Activated naive CD8-positive, alpha-beta T cell treated with anti-CD3 and anti-CD28 coated beads for 36 hours (primary cell): Measurements from ENCODE around the gene MED20. TPM values are rescaled to one million over a fixed set of nuclear protein-coding genes. Genes with fewer than 3 reads are reported as not detected.

Experiments used
- DNase-seq: peaks from one replicate; pipeline ENCODE4 v3.0.0; 2021
- H3K27ac Mint-ChIP-seq: one replicate; pipeline ENCODE4 v1.8.0; 2022; ENCODE audit warnings: mild to moderate bottlenecking, moderate library complexity, mixed read lengths
- H3K27me3 Mint-ChIP-seq: one replicate; pipeline ENCODE4 v1.8.0; 2022; ENCODE audit warnings: mild to moderate bottlenecking, mixed read lengths
- H3K36me3 Mint-ChIP-seq: one replicate; pipeline ENCODE4 v1.8.0; 2021; ENCODE audit warnings: mild to moderate bottlenecking, mixed read lengths
- H3K4me1 Mint-ChIP-seq: one replicate; pipeline ENCODE4 v1.8.0; 2021; ENCODE audit warnings: mixed read lengths
- H3K4me3 Mint-ChIP-seq: one replicate; pipeline ENCODE4 v1.8.0; 2022; ENCODE audit warnings: mild to moderate bottlenecking, moderate library complexity, mixed read lengths
- H3K9me3 Mint-ChIP-seq: one replicate; pipeline ENCODE4 v1.8.0; 2022; ENCODE audit warnings: mixed read lengths
- total RNA-seq, 2 experiments: library from RNA; stranded (reverse); gene quantifications; one replicate each; pipeline ENCODE4 v1.2.3, GENCODE V29; 2021

MED20 gene
- 10 to 100 TPM; 19.8 to 22.3 TPM for total RNA-seq

DNA sequence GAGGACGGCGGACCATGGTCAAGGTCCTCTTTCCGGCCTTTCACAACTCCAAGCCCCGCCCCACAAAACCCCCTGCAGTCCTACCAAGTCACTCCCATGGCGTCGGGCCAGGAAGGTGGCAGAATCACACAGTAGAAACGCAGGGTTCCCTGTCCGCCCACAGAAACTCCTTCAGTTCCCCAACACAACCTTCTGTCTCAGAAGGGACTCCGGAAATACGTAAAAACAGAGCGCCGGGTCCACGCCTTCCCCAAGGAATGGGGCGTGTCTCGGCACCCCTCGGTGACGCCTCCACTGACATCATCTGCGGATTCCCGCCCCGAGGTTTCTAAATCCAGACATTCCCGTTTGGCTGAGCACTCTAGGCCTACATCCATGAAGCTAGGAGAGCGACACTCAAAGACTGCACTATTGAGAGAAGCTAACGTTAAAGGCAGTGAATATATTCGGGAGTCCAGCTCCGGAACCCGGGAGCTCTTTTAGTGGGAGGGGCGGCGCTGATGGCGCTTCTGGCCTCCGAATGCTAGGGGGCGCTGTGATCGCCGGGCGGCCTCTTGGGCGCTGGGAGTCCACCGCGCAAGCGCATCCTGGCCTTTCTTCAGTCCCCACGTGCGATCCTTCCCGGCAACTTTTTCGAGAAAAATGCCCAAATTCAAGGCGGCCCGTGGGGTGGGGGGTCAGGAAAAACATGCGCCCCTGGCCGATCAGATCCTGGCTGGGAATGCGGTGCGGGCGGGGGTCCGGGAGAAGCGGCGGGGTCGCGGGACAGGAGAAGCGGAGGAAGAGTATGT, at the start of gene MED20, which contains the start of gene BYSL:
TSS of gene MED20 (minus strand) at position 219 of the 791 bp plus-strand sequence. CDS start at position 98, 121 bp downstream.
TSS of gene BYSL (plus strand) at position 579 of the 791 bp plus-strand sequence. CDS start at position 643, 64 bp downstream.
- peaks cover 39% of the 10 kb centered on the region for H3K4me1 Mint-ChIP-seq
- peak within 1 kb of the TSS; percentile 99 for H3K27ac Mint-ChIP-seq
- H3K9me3 Mint-ChIP-seq, result no peaks in the 10 kb centered on the region
- H3K36me3 Mint-ChIP-seq, result peaks cover 30% of the 10 kb centered on the region
- peak; percentile 92 for DNase-seq
- no peaks in the 10 kb centered on the region for H3K27me3 Mint-ChIP-seq
- peak within 1 kb of the TSS; percentile 98 for H3K4me3 Mint-ChIP-seq

GRCh38 chr6:41970436-41970846, 49.5 kb upstream of the MED20 start:
- Mint-ChIP-seq H3K4me1 (peaks cover 75% of the 10 kb centered on the region), H3K27ac (peak overlapping the region; percentile 98), H3K27me3 (no peaks in the 10 kb centered on the region), H3K4me3 (peak overlapping the region; percentile 12), H3K9me3 (peaks cover 2% of the 10 kb centered on the region), H3K36me3 (peaks cover 21% of the 10 kb centered on the region)
- DNase-seq, result peak; percentile 68

DNA sequence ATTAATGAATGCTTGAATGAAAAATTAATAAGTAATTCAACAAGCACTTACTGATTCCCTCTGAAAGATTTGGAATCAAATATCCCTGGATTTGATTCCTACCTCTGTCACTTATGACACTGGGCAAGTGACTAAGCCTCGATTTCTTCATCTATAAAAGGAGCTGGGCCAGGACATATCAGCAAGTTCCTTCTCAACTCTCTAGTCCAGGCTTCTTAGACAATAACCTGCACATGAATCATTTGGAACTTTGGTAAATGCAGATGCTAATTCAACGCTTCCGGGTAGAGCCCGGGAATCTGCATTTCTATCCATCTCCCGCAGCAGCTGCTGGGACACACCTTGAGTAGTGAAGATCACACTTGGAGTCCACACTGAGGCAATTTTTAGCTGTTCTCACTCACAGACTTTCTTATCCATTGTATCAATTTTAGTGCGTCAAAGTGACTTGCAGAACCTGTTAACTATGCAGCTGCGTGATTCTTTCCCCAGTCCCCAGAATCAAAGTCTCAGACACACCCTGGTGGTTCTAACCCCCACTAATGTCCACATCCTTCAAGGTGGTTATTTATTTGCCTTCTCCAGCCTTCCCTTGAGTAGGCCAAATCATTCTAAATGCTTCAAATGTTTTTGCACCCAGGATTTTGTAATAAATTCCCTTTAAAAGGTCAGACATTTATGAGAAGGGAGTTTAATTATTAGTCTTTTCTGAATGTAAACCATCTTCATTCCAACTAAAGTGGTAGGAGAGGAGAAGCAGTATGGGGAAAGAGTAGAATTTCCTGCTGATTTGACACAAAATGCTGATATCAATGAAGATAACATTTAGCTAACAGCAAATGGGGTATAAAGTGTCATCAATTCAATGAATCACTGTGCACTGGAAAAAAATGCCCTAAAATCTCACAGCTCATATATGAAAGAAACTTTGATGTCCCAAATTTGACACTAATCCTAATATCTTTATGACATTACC, 46.7 kb upstream of the MED20 start:
- H3K27ac Mint-ChIP-seq, result peak overlapping the region; percentile 90
- H3K9me3 Mint-ChIP-seq, result peaks cover 2% of the 10 kb centered on the region
- H3K27me3 Mint-ChIP-seq, result no peaks in the 10 kb centered on the region
- H3K4me3 Mint-ChIP-seq, result peak overlapping the region; percentile 23
- peaks cover 72% of the 10 kb centered on the region for H3K4me1 Mint-ChIP-seq
- peaks cover 17% of the 10 kb centered on the region for H3K36me3 Mint-ChIP-seq
- no peak for DNase-seq

GRCh38 chr6:41966961-41967311, 46.0 kb upstream of the MED20 start:
- DNase-seq, result no peak
- Mint-ChIP-seq H3K4me3 (no peak overlapping the region), H3K27ac (peak overlapping the region; percentile 90), H3K9me3 (peaks cover 2% of the 10 kb centered on the region), H3K36me3 (peaks cover 17% of the 10 kb centered on the region), H3K4me1 (peaks cover 68% of the 10 kb centered on the region), H3K27me3 (no peaks in the 10 kb centered on the region)

GRCh38 chr6:41966214-41966920, 45.4 kb upstream of the MED20 start:
- peaks cover 74% of the 10 kb centered on the region for H3K4me1 Mint-ChIP-seq
- H3K36me3 Mint-ChIP-seq, result peaks cover 23% of the 10 kb centered on the region
- no peak overlapping the region for H3K4me3 Mint-ChIP-seq
- H3K27me3 Mint-ChIP-seq, result no peaks in the 10 kb centered on the region
- H3K9me3 Mint-ChIP-seq, result peaks cover 6% of the 10 kb centered on the region
- DNase-seq, result no peak
- peak overlapping the region; percentile 43 for H3K27ac Mint-ChIP-seq

DNA sequence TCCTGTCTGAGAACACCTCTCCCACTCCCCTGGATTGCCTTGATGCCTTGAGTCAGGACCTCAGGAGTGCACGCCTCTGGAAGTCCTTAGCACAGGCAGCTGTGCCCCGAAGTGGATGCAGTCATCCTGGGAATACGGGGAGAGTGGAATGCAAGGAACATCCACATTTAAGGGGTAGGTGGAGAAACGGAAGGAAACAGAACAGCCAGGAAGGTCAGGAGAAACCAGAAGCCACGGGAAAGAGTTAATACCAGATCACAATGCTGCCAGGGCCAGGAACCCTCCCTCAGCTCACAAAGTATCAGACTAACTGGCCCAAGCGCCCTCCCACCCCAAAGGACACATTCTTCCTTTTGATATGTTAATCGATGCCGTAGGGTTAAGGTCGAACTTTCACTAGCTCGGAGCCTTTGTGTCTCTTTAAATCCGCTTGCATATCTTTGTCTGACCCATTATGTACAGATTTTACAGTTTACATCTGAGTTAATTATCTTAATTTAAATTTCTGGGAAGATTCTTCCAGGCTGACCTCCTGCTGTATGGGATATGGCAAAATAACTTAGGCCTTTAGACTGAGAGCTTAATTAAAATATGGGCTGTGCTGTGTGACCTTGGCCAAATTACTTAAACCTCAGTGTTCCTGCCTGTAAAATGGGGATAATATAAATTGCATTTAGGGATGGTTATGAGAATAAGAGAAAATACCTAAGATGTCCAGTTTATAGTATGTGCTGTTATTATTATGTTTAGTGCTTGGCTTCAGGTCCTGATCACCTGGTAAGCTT, 44.7 kb upstream of the MED20 start:
- Mint-ChIP-seq H3K4me1 (peaks cover 73% of the 10 kb centered on the region), H3K9me3 (peaks cover 6% of the 10 kb centered on the region), H3K4me3 (no peak overlapping the region), H3K36me3 (peaks cover 27% of the 10 kb centered on the region), H3K27me3 (no peaks in the 10 kb centered on the region), H3K27ac (peak overlapping the region; percentile 75)
- DNase-seq, result no peak

DNA sequence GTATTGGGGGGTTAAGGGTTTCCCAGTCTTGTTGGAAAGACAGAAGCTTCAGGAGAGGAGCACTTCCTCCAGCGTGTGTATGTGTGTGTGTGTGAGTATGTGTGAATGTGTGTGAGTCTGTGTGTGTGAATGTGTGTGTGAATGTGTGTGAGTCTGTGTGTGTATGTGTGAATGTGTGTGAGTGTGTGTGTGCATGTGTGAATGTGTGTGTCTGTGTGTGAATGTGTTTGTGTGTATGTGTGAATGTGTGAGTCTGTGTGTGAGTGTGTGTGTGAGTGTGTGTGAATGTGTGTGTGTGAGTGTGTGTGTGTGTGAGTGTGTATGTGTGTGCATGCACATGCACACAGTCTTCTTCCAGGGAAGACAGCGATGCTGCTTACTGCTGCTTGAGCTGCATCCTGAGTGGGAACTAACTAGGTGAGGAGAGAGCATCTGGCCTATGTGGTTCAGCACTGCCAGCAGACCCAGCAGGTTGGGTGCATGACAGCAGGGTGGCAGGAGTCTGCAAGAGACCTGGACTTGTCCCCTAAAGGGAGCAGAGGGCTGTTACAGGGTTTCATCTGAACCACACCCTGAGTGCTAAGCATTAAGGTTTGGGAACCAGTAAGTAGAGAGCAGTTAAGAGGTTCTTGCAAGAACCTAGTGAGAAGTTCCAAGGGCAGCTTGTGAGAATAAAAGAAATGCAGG, 43.4 kb upstream of the MED20 start:
- peaks cover 33% of the 10 kb centered on the region for H3K36me3 Mint-ChIP-seq
- H3K4me1 Mint-ChIP-seq, result peaks cover 70% of the 10 kb centered on the region
- no peak overlapping the region for H3K4me3 Mint-ChIP-seq
- DNase-seq, result no peak
- peaks cover 9% of the 10 kb centered on the region for H3K9me3 Mint-ChIP-seq
- H3K27ac Mint-ChIP-seq, result peak overlapping the region; percentile 49
- H3K27me3 Mint-ChIP-seq, result no peaks in the 10 kb centered on the region

GRCh38 chr6:41963371-41963770, 42.4 kb upstream of the MED20 start:
- peak overlapping the region; percentile 49 for H3K27ac Mint-ChIP-seq
- no peak overlapping the region for H3K4me3 Mint-ChIP-seq
- peaks cover 17% of the 10 kb centered on the region for H3K9me3 Mint-ChIP-seq
- DNase-seq, result no peak
- peaks cover 75% of the 10 kb centered on the region for H3K4me1 Mint-ChIP-seq
- peaks cover 39% of the 10 kb centered on the region for H3K36me3 Mint-ChIP-seq
- H3K27me3 Mint-ChIP-seq, result no peaks in the 10 kb centered on the region

DNA sequence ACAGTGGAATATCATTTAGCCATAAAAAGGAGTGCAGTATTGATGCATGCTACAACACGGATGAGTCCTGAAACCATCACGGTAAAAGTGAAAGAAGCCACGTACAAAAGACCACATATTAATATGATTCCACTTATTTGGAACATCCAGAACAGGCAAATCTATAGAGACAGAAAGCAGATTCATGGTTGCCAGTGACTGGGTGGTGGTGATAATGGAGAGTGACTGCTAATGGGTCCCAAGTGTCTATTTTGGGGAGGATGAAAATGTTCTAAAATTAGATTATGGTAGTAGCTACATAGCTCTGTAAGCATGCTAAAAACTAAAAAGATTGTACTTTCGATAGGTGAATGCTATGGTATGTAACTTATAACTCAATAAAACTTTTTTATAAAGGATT, 39.1 kb upstream of the MED20 start:
- H3K4me1 Mint-ChIP-seq, result peaks cover 66% of the 10 kb centered on the region
- no peaks in the 10 kb centered on the region for H3K27me3 Mint-ChIP-seq
- H3K36me3 Mint-ChIP-seq, result peaks cover 43% of the 10 kb centered on the region
- peak overlapping the region; percentile 99 for H3K27ac Mint-ChIP-seq
- DNase-seq, result no peak
- no peak overlapping the region for H3K4me3 Mint-ChIP-seq
- H3K9me3 Mint-ChIP-seq, result peaks cover 17% of the 10 kb centered on the region

- DNase-seq, result no peak
- Mint-ChIP-seq H3K27me3 (no peaks in the 10 kb centered on the region), H3K27ac (peak overlapping the region; percentile 99), H3K4me1 (peaks cover 58% of the 10 kb centered on the region), H3K36me3 (peaks cover 52% of the 10 kb centered on the region), H3K4me3 (peak overlapping the region; percentile 61), H3K9me3 (peaks cover 17% of the 10 kb centered on the region)
Observed at GRCh38 chr6:41958022-41958856, 37.3 kb upstream of the MED20 start.

- H3K36me3 Mint-ChIP-seq, result peaks cover 49% of the 10 kb centered on the region
- H3K27ac Mint-ChIP-seq, result peak overlapping the region; percentile 99
- DNase-seq, result no peak
- H3K4me3 Mint-ChIP-seq, result no peak overlapping the region
- H3K9me3 Mint-ChIP-seq, result peaks cover 16% of the 10 kb centered on the region
- H3K27me3 Mint-ChIP-seq, result no peaks in the 10 kb centered on the region
- peaks cover 62% of the 10 kb centered on the region for H3K4me1 Mint-ChIP-seq
Observed at GRCh38 chr6:41957117-41957516, 36.2 kb upstream of the MED20 start.

DNA sequence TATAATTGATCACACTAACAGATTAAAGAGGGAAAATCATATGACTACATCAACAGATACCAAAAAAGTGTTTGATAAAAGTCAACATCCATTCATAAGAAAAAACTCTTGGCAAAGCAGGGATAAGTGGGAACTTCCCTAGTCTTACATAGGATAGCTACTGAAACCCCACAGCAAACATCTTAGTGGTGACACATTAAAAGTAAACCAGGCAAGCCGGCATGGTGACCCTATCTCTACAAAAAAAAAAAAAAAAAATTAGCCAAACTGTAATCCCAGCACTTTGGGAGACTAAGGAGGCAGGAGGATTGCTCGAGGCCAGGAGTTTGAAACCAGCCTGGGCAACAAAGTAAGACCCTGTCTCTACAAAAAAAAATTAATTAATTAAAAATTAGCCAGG, 34.5 kb upstream of the MED20 start:
- H3K27me3 Mint-ChIP-seq, result no peaks in the 10 kb centered on the region
- peaks cover 55% of the 10 kb centered on the region for H3K4me1 Mint-ChIP-seq
- no peak overlapping the region for H3K4me3 Mint-ChIP-seq
- peak overlapping the region; percentile 59 for H3K27ac Mint-ChIP-seq
- H3K9me3 Mint-ChIP-seq, result peaks cover 11% of the 10 kb centered on the region
- H3K36me3 Mint-ChIP-seq, result peaks cover 40% of the 10 kb centered on the region
- DNase-seq, result no peak

GRCh38 chr6:41954668-41955067, 33.7 kb upstream of the MED20 start:
- no peak for DNase-seq
- peaks cover 33% of the 10 kb centered on the region for H3K36me3 Mint-ChIP-seq
- H3K27me3 Mint-ChIP-seq, result no peaks in the 10 kb centered on the region
- peak overlapping the region; percentile 59 for H3K27ac Mint-ChIP-seq
- H3K4me3 Mint-ChIP-seq, result no peak overlapping the region
- H3K9me3 Mint-ChIP-seq, result peaks cover 8% of the 10 kb centered on the region
- H3K4me1 Mint-ChIP-seq, result peaks cover 53% of the 10 kb centered on the region
